K562 (cell line): ENCODE results near the gene PCOLCE2. TPM values are rescaled to one million over a fixed set of nuclear protein-coding genes. Genes with fewer than 3 reads are reported as not detected.

Experiments
- AFF4 ChIP-seq: sonication (generic); formaldehyde crosslinking; IDR thresholded peaks from 2 replicates; pipeline ENCODE4 v1.8.0; 2023; ENCODE audit warnings: mild to moderate bottlenecking, missing genetic modification reagents
- HES1 ChIP-seq: fragments of 450-650 bp; IDR thresholded peaks from 2 replicates; pipeline ENCODE4 v1.6.1; 2016; ENCODE audit warnings: low read depth, mild to moderate bottlenecking, moderate library complexity
- HNRNPL ChIP-seq: fragments of 200-400 bp; formaldehyde crosslinking; IDR thresholded peaks from 2 replicates; pipeline ENCODE4 v1.6.1; 2017; ENCODE audit warnings: low read depth, mild to moderate bottlenecking, low read length
- NR2F6 ChIP-seq: fragments of 450-650 bp; formaldehyde crosslinking; IDR thresholded peaks from 2 replicates; pipeline ENCODE4 v1.4.0; 2020; ENCODE audit warnings: mild to moderate bottlenecking
- ZBTB8A ChIP-seq: fragments of 450-650 bp; IDR thresholded peaks from 2 replicates; pipeline ENCODE4 v1.6.1; 2018; ENCODE audit warnings: mild to moderate bottlenecking, moderate library complexity; ENCODE audit not compliant: partially characterized antibody
- ZNF561 ChIP-seq: fragments of 450-650 bp; formaldehyde crosslinking; conservative IDR thresholded peaks from 2 replicates; pipeline ENCODE4 v1.4.0; 2020; ENCODE audit warnings: mild to moderate bottlenecking, moderate library complexity
- ZSCAN29 ChIP-seq: fragments of 450-650 bp; IDR thresholded peaks from 2 replicates; pipeline ENCODE4 v1.6.1; 2017
- polyA plus RNA-seq, 8 experiments: library from polyadenylated mRNA; depleted of rRNA in 4 of 8; stranded (reverse) in 5 of 8; unstranded in 3 of 8; fragments of >200 nt; fragmentation: Nextera tagmentation in 2 of 8; fragmentation: Illumina TruSeq in 1 of 8; extraction: Ambion mirVana in 2 of 8; extraction: Trizol in 1 of 8; gene quantifications; 2 replicates each; pipeline versions ENCODE4 v1.2.1 to v1.2.3, GENCODE V29; 2011 to 2014; ENCODE audit warnings: inconsistent platforms in 1 of 8, missing spikeins in 1 of 8
- total RNA-seq, 7 experiments: library from RNA; depleted of rRNA in 6 of 7; stranded (reverse); fragments of >200 nt in 6 of 7; fragmentation: Illumina TruSeq in 2 of 7; extraction: Trizol in 2 of 7; gene quantifications; 2 replicates each; pipeline versions ENCODE4 v1.2.1 to v1.2.3, GENCODE V29; 2011 to 2021; ENCODE audit warnings: low replicate concordance in 1 of 7
- TF ChIP-seq, protein P1 (sequence below), 2 experiments: fragments of 450-650 bp; formaldehyde crosslinking in 1 of 2; IDR thresholded peaks; 2 replicates each; pipeline versions ENCODE4 v1.4.0 to v1.6.1; 2014 to 2020; ENCODE audit warnings: mild to moderate bottlenecking in 2 of 2, borderline replicate concordance in 1 of 2, low read depth in 1 of 2
- TF ChIP-seq, protein P2 (sequence below): sonication (generic); formaldehyde crosslinking; IDR thresholded peaks from 2 replicates; pipeline ENCODE4 v1.8.1; 2022; ENCODE audit warnings: missing genetic modification reagents

Gene PCOLCE2
- total and polyA plus RNA-seq, 9 of the 15 experiments (the other 6 are each of a cell fraction or from before 2014, with no cell fraction given): 0.18 to 1.2 (median 0.65) TPM

GRCh38 chr3:142888481-142889211 lies at the start of gene PCOLCE2 (continued):
- TF ChIP-seq, protein P1, sequence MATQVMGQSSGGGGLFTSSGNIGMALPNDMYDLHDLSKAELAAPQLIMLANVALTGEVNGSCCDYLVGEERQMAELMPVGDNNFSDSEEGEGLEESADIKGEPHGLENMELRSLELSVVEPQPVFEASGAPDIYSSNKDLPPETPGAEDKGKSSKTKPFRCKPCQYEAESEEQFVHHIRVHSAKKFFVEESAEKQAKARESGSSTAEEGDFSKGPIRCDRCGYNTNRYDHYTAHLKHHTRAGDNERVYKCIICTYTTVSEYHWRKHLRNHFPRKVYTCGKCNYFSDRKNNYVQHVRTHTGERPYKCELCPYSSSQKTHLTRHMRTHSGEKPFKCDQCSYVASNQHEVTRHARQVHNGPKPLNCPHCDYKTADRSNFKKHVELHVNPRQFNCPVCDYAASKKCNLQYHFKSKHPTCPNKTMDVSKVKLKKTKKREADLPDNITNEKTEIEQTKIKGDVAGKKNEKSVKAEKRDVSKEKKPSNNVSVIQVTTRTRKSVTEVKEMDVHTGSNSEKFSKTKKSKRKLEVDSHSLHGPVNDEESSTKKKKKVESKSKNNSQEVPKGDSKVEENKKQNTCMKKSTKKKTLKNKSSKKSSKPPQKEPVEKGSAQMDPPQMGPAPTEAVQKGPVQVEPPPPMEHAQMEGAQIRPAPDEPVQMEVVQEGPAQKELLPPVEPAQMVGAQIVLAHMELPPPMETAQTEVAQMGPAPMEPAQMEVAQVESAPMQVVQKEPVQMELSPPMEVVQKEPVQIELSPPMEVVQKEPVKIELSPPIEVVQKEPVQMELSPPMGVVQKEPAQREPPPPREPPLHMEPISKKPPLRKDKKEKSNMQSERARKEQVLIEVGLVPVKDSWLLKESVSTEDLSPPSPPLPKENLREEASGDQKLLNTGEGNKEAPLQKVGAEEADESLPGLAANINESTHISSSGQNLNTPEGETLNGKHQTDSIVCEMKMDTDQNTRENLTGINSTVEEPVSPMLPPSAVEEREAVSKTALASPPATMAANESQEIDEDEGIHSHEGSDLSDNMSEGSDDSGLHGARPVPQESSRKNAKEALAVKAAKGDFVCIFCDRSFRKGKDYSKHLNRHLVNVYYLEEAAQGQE (IDR thresholded peaks at IDR 0.05; ENCODE audit: borderline replicate concordance): 0 out of 2 replicates have a peak, but pooled peaks have one; percentile 5
- TF ChIP-seq, protein P1 (CRISPR knock-in tag; IDR thresholded peaks at IDR 0.05; ENCODE audit: low read depth): no peak
- TF ChIP-seq HES1 (no peak), NR2F6 (CRISPR knock-in tag) (no peak), ZSCAN29 (peak; percentile 66; the same call in 1 of the 2 replicates), HNRNPL (0 out of 2 replicates have a peak, but pooled peaks have one; percentile 65), ZNF561 (CRISPR knock-in tag) (no peak), ZBTB8A (no peak), AFF4 (CRISPR knock-in tag) (no peak)
- TF ChIP-seq, protein P2, sequence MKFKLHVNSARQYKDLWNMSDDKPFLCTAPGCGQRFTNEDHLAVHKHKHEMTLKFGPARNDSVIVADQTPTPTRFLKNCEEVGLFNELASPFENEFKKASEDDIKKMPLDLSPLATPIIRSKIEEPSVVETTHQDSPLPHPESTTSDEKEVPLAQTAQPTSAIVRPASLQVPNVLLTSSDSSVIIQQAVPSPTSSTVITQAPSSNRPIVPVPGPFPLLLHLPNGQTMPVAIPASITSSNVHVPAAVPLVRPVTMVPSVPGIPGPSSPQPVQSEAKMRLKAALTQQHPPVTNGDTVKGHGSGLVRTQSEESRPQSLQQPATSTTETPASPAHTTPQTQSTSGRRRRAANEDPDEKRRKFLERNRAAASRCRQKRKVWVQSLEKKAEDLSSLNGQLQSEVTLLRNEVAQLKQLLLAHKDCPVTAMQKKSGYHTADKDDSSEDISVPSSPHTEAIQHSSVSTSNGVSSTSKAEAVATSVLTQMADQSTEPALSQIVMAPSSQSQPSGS (CRISPR knock-in tag): no peak
